Upper lobe of left lung (tissue), 4 donors: ENCODE data around the gene CSPG5.

Experiments
- CTCF ChIP-seq, 6 experiments: fragments of 450-650 bp in 4 of 6; fragments of 200-600 bp in 2 of 6; sonication (generic) in 2 of 6; IDR thresholded peaks; one replicate each; pipeline ENCODE4 v1.5.1; 2016 to 2019; ENCODE audit warnings: antibody characterized with exemption in 6 of 6
- POLR2A ChIP-seq, 4 donors: fragments of 450-650 bp; IDR thresholded peaks; one replicate each; pipeline ENCODE4 v1.5.1; 2016 to 2017; ENCODE audit warnings: antibody characterized with exemption in 4 of 4, mild to moderate bottlenecking in 2 of 4
- POLR2AphosphoS5 ChIP-seq, 2 donors: sonication (generic); formaldehyde crosslinking; IDR thresholded peaks; one replicate each; pipeline ENCODE4 v1.5.1; 2017; ENCODE audit warnings: antibody characterized with exemption in 2 of 2

GRCh38 chr3:47612879-47613278 lies 34.2 kb upstream of the CSPG5 start:
- TF ChIP-seq CTCF (IDR thresholded peaks at IDR 0.05) (no peak), POLR2AphosphoS5 (IDR thresholded peaks at IDR 0.05) (no peak), POLR2A (IDR thresholded peaks at IDR 0.05) (no peak)
